Breast epithelium (tissue), 4 donors: ENCODE measurements around the gene STARD3. TPM values are rescaled to one million over a fixed set of nuclear protein-coding genes. Genes with fewer than 3 reads are reported as not detected.

Source experiments
- DNase-seq, 2 donors: peaks; one replicate each; pipeline ENCODE4 v3.0.0-alpha.2; 2019; ENCODE audit warnings: low spot score in 2 of 2
- H3K27ac ChIP-seq, 2 donors: fragments of 200-600 bp; sonication (generic) in 1 of 2; one replicate each; pipeline ENCODE4 v1.5.1; 2016 to 2019; ENCODE audit warnings: mild to moderate bottlenecking in 1 of 2
- H3K27me3 ChIP-seq, 2 donors: fragments of 200-600 bp; sonication (generic) in 1 of 2; one replicate each; pipeline versions ENCODE4 v1.5.1 to v1.6.0; 2017 to 2019; ENCODE audit warnings: control low read depth in 1 of 2, mild to moderate bottlenecking in 1 of 2
- H3K36me3 ChIP-seq: fragments of 200-600 bp; one replicate; pipeline ENCODE4 v1.5.1; 2019
- H3K4me1 ChIP-seq, 2 donors: fragments of 200-600 bp; sonication (generic); one replicate each; pipeline ENCODE4 v1.5.1; 2016 to 2019; ENCODE audit warnings: control low read depth in 1 of 2
- H3K4me3 ChIP-seq, 3 donors: fragments of 200-600 bp; sonication (generic); 1 replicate in 2 of 3; 2 replicates in 1 of 3; pipeline ENCODE4 v1.5.1; 2016 to 2019; ENCODE audit warnings: mild to moderate bottlenecking in 3 of 3, moderate library complexity in 2 of 3
- H3K9me3 ChIP-seq, 2 donors: fragments of 200-600 bp; sonication (generic) in 1 of 2; one replicate each; pipeline ENCODE4 v1.5.1; 2016 to 2019; ENCODE audit warnings: control low read depth in 1 of 2
- CTCF ChIP-seq, 3 donors: fragments of 450-650 bp; IDR thresholded peaks; one replicate each; pipeline ENCODE4 v1.5.1; 2016 to 2017; ENCODE audit warnings: antibody characterized with exemption in 3 of 3, mild to moderate bottlenecking in 3 of 3, moderate library complexity in 3 of 3
- POLR2A ChIP-seq: fragments of 450-650 bp; IDR thresholded peaks from one replicate; pipeline ENCODE4 v1.6.1; 2016; ENCODE audit warnings: antibody characterized with exemption, mild to moderate bottlenecking, moderate library complexity
- POLR2AphosphoS5 ChIP-seq, 3 donors: sonication (generic); formaldehyde crosslinking; IDR thresholded peaks; one replicate each; pipeline ENCODE4 v1.6.1; 2017; ENCODE audit warnings: antibody characterized with exemption in 3 of 3
- intact Hi-C: fragments of 100-400 bp; cut with DNase I; formaldehyde crosslinking; loops from one replicate; pipeline ENCODE4 v1.15.1; 2023; ENCODE audit warnings: low total_unique reads
- total RNA-seq, 3 donors: library from RNA; depleted of rRNA; stranded (reverse); fragments of >200 nt; gene quantifications; one replicate each; pipeline ENCODE4 v1.1.0, GENCODE V29; 2016

The STARD3 gene
- total RNA-seq, 3 donors from 2014 or later, result 37.0 to 43.9 (median 42.0) TPM

GRCh38 chr17:39676198-39676819 lies 39.4 kb downstream of the STARD3 start:
- Histone ChIP-seq H3K36me3 (no peaks in the 10 kb centered on the region), H3K4me3 (no peak overlapping the region), H3K27me3 (no peaks in the 10 kb centered on the region), H3K9me3 (no peaks in the 10 kb centered on the region), H3K4me1 (peaks cover 10 to 16% of the 10 kb centered on the region in 2 donors), H3K27ac (peak overlapping the region; percentile 87 to 91)
- intact Hi-C loops, result no loop called here
- peak; percentile 85 to 92 for DNase-seq
- TF ChIP-seq POLR2AphosphoS5 (IDR thresholded peaks at IDR 0.05) (peak in 1 of 3 donors; percentile 35), POLR2A (no peak), CTCF (IDR thresholded peaks at IDR 0.05) (no peak)

- DNase-seq, result no peak
- Histone ChIP-seq H3K27me3 (no peaks in the 10 kb centered on the region), H3K9me3 (no peaks in the 10 kb centered on the region), H3K4me3 (no peak overlapping the region), H3K4me1 (peaks cover 10 to 16% of the 10 kb centered on the region in 2 donors), H3K27ac (peak overlapping the region; percentile 87 to 91), H3K36me3 (no peaks in the 10 kb centered on the region)
- TF ChIP-seq CTCF (IDR thresholded peaks at IDR 0.05) (no peak), POLR2A (no peak), POLR2AphosphoS5 (IDR thresholded peaks at IDR 0.05) (no peak)
- intact Hi-C loops, result no loop called here
These were observed 40.1 kb downstream of the STARD3 start for GRCh38 chr17:39677072-39677471.

- Histone ChIP-seq H3K4me1 (peaks cover 10 to 16% of the 10 kb centered on the region in 2 donors), H3K27ac (peak overlapping the region; percentile 87 to 91)
- no peak for TF ChIP-seq CTCF (IDR thresholded peaks at IDR 0.05)
- no peak for TF ChIP-seq POLR2AphosphoS5 (IDR thresholded peaks at IDR 0.05)
- TF ChIP-seq POLR2A, result no peak
These were observed 40.8 kb downstream of the STARD3 start for GRCh38 chr17:39677542-39678339.

GRCh38 chr17:39678340-39679116 lies 41.6 kb downstream of the STARD3 start:
- TF ChIP-seq CTCF (IDR thresholded peaks at IDR 0.05), result no peak
- no peak for TF ChIP-seq POLR2A
- no peak for TF ChIP-seq POLR2AphosphoS5 (IDR thresholded peaks at IDR 0.05)
- Histone ChIP-seq H3K9me3 (no peaks in the 10 kb centered on the region), H3K4me1 (peaks cover 10 to 16% of the 10 kb centered on the region in 2 donors), H3K27ac (peak overlapping the region in 1 of 2 donors; percentile 91), H3K36me3 (no peaks in the 10 kb centered on the region), H3K27me3 (no peaks in the 10 kb centered on the region), H3K4me3 (no peak overlapping the region)
- no peak for DNase-seq
- intact Hi-C loops, result no loop called here

More at GRCh38 chr17:39677542-39678339, 40.8 kb downstream of the STARD3 start:
- H3K9me3 ChIP-seq, result no peaks in the 10 kb centered on the region
- intact Hi-C loops, result no loop called here
- no peak for DNase-seq
- no peaks in the 10 kb centered on the region for H3K36me3 ChIP-seq
- H3K4me3 ChIP-seq, result no peak overlapping the region
- no peaks in the 10 kb centered on the region for H3K27me3 ChIP-seq
